Uterus (tissue), 4 donors: ENCODE measurements around the gene TBC1D10A. TPM values are rescaled to one million over a fixed set of nuclear protein-coding genes. Genes with fewer than 3 reads are reported as not detected.

Experiments used
- DNase-seq, 2 donors: peaks; one replicate each; pipeline ENCODE4 v3.0.0-alpha.2; 2019 to 2020
- H3K27ac ChIP-seq, 2 donors: fragments of 200-600 bp; sonication (generic); 1 replicate in 1 of 2; 2 replicates in 1 of 2; pipeline ENCODE4 v1.5.1; 2016 to 2018
- H3K27me3 ChIP-seq, 2 donors: fragments of 200-600 bp; sonication (generic); one replicate each; pipeline ENCODE4 v1.5.1; 2018 to 2019; ENCODE audit warnings: control low read depth in 1 of 2
- H3K36me3 ChIP-seq, 2 donors: fragments of 200-600 bp; sonication (generic); one replicate each; pipeline ENCODE4 v1.5.1; 2019; ENCODE audit warnings: control low read depth in 1 of 2
- H3K4me1 ChIP-seq, 2 donors: fragments of 200-600 bp; sonication (generic); one replicate each; pipeline ENCODE4 v1.5.1; 2018 to 2019; ENCODE audit warnings: control low read depth in 1 of 2
- H3K4me3 ChIP-seq, 2 donors: fragments of 200-600 bp; sonication (generic); 1 replicate in 1 of 2; 2 replicates in 1 of 2; pipeline ENCODE4 v1.5.1; 2018 to 2019; ENCODE audit warnings: mild to moderate bottlenecking in 1 of 2
- H3K9me3 ChIP-seq, 2 donors: fragments of 200-600 bp; sonication (generic); one replicate each; pipeline ENCODE4 v1.5.1; 2019; ENCODE audit warnings: control low read depth in 1 of 2
- POLR2A ChIP-seq, 2 donors: fragments of 450-650 bp; IDR thresholded peaks; one replicate each; pipeline ENCODE4 v1.6.1; 2016; ENCODE audit warnings: antibody characterized with exemption in 2 of 2, mild to moderate bottlenecking in 1 of 2, moderate library complexity in 1 of 2
- intact Hi-C: fragments of 100-400 bp; cut with DNase I; formaldehyde crosslinking; loops from one replicate; pipeline ENCODE4 v1.15.1; 2023; ENCODE audit warnings: low total_unique reads
- total RNA-seq, 4 donors: library from RNA; depleted of rRNA in 3 of 4; stranded (reverse); fragments of >200 nt in 3 of 4; gene quantifications; one replicate each; pipeline versions ENCODE4 v1.1.0 to v1.2.4, GENCODE V29; 2014 to 2023
- TF ChIP-seq, protein P1 (sequence below), 4 experiments: fragments of 200-600 bp in 2 of 4; fragments of 450-650 bp in 2 of 4; sonication (generic) in 2 of 4; IDR thresholded peaks; one replicate each; pipeline ENCODE4 v1.5.1; 2016 to 2019; ENCODE audit warnings: antibody characterized with exemption in 4 of 4, mild to moderate bottlenecking in 2 of 4, moderate library complexity in 1 of 4
- donor health status: DM: yes; HTN: yes; CAD: no.

The TBC1D10A gene
- total RNA-seq, 4 donors from 2014 or later: 2.8 to 33.6 (median 10.0) TPM

DNA sequence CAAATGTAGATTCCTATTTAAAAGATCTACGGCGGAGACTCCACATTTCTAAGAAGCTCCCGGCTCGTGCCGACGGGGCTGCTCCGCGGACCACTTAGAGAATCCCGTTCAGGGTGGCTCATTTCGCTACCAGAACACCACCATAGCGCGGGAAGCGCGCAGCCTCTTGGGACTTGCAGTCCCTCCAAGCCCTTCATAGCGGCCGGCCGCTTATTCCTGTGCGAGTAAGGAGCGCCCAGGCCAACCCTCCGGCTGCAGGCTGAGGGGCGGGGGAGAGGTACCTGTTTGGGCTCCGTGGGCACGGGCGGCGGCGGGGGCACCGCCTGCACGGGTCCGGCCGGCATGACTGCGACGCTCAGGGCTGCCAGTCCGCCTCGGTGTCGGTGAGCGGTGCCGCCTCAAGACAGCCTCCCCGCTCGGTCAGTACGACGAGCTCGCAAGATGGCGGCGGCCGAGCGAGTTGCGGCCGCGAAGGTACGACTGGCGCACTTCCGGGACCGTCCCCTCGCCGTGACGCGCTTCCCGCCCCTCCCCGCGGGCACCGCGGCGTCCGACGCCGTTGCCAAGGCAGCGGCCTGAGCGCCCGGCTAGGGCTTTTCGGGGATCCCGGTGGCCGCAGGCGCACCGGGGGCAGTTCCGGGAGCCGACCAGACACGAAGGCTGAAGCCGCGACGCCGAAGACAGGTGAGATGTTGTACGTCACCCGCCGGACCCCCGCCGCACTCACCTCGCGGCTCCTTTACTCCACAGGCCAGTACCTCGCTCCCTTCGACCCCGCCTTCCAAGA, 29.9 kb upstream of the TBC1D10A start, which contains the start of the genes CCDC157 and SF3A1:
CCDC157 (plus strand) TSS at position 559 of the 787 bp plus-strand sequence. CDS start 8,994 bp downstream, outside the sequence.
SF3A1 (minus strand) TSS at position 446 of the 787 bp plus-strand sequence; CDS start at position 344, 102 bp downstream.
- Histone ChIP-seq H3K9me3 (no peaks in the 10 kb centered on the region), H3K27me3 (no peaks in the 10 kb centered on the region), H3K4me1 (peaks cover 9 to 18% of the 10 kb centered on the region in 2 donors), H3K36me3 (no peaks in the 10 kb centered on the region), H3K4me3 (peak within 1 kb of the TSS; percentile 81 to 84), H3K27ac (peak within 1 kb of the TSS; percentile 93 to 96)
- intact Hi-C loops: no loop called here
- TF ChIP-seq, protein P1, sequence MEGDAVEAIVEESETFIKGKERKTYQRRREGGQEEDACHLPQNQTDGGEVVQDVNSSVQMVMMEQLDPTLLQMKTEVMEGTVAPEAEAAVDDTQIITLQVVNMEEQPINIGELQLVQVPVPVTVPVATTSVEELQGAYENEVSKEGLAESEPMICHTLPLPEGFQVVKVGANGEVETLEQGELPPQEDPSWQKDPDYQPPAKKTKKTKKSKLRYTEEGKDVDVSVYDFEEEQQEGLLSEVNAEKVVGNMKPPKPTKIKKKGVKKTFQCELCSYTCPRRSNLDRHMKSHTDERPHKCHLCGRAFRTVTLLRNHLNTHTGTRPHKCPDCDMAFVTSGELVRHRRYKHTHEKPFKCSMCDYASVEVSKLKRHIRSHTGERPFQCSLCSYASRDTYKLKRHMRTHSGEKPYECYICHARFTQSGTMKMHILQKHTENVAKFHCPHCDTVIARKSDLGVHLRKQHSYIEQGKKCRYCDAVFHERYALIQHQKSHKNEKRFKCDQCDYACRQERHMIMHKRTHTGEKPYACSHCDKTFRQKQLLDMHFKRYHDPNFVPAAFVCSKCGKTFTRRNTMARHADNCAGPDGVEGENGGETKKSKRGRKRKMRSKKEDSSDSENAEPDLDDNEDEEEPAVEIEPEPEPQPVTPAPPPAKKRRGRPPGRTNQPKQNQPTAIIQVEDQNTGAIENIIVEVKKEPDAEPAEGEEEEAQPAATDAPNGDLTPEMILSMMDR (IDR thresholded peaks at IDR 0.05): peak in 2 of 4 experiments; percentile 1 to 21
- peak; percentile 82 to 96 for TF ChIP-seq POLR2A (IDR thresholded peaks at IDR 0.05)
- DNase-seq: peak; percentile 80 to 88

DNA sequence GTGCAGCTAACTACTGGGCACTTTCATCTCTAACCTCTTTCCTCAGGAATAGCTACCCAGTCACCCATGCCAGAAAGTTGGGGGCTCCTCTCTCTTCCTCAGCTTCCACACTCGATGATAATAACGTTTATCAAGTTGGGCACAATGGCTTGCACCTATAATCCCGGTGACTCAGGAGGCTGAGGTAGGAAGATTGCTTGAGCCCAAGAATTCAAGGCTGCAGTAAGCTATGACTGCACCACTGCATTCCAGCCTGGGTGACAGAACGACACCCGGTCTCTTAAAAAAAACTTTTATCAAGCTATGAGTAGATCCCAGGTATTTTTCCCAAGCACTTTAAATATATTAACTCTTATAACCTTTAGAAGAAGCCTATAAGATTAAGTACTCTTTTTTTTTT, 27.9 kb upstream of the TBC1D10A start:
- no peaks in the 10 kb centered on the region for H3K36me3 ChIP-seq
- no peaks in the 10 kb centered on the region for H3K27me3 ChIP-seq
- H3K27ac ChIP-seq: no peak overlapping the region
- no peaks in the 10 kb centered on the region for H3K9me3 ChIP-seq
- H3K4me1 ChIP-seq: peaks cover 9 to 18% of the 10 kb centered on the region in 2 donors
- TF ChIP-seq, protein P1 (IDR thresholded peaks at IDR 0.05): no peak
- no peak for TF ChIP-seq POLR2A (IDR thresholded peaks at IDR 0.05)
- intact Hi-C loops: no loop called here
- H3K4me3 ChIP-seq: peak overlapping the region in 1 of 2 donors; percentile 84
- no peak for DNase-seq

DNA sequence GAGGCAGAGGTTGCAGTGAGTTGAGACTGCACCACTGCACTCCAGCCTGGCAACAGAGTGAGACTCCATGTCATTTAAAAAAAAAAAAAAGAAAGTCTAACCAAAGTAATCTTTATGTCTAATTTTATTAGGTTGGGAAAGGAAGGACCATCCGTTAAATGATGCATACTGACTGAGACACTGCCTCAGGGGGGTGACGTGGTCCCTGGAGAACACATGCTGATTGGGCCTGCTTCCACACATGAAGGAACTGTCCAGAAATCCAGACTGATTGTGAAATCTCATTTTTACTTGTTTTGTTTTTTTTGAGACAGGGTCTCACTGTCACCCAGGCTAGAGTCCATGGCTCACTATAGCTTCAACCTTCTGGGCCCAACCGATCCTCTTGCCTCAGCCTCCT, 24.5 kb upstream of the TBC1D10A start:
- Histone ChIP-seq H3K4me3 (no peak overlapping the region), H3K9me3 (no peaks in the 10 kb centered on the region), H3K27me3 (no peaks in the 10 kb centered on the region), H3K27ac (no peak overlapping the region), H3K4me1 (peaks cover 9 to 18% of the 10 kb centered on the region in 2 donors), H3K36me3 (no peaks in the 10 kb centered on the region)
- intact Hi-C loops: no loop called here
- TF ChIP-seq POLR2A (IDR thresholded peaks at IDR 0.05): no peak
- TF ChIP-seq, protein P1 (IDR thresholded peaks at IDR 0.05): no peak
- DNase-seq: no peak

DNA sequence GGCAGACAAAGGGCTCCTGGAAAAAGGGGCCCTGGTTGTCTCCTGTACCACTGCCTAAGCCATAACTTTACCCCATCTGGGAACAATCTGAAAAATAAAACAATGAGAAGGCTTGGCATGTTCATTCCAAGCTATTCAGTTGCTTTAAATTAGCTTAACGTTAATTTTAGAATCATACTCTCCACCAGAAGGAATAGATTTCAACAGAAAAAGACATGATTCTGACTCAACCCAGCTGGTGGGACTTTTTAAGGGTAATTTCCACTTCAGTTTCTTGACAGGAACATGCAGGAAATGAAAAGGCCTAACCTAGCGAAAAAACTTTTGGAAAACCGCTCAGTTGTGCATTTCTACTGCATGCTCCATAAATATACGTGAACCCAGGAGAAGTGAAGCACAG, 22.1 kb upstream of the TBC1D10A start:
- Histone ChIP-seq H3K4me3 (no peak overlapping the region), H3K36me3 (no peaks in the 10 kb centered on the region), H3K4me1 (peaks cover 0 to 4% of the 10 kb centered on the region in 2 donors), H3K27me3 (no peaks in the 10 kb centered on the region), H3K27ac (no peak overlapping the region), H3K9me3 (no peaks in the 10 kb centered on the region)
- no peak for DNase-seq
- intact Hi-C loops: no loop called here
- TF ChIP-seq, protein P1 (IDR thresholded peaks at IDR 0.05): no peak
- no peak for TF ChIP-seq POLR2A (IDR thresholded peaks at IDR 0.05)

DNA sequence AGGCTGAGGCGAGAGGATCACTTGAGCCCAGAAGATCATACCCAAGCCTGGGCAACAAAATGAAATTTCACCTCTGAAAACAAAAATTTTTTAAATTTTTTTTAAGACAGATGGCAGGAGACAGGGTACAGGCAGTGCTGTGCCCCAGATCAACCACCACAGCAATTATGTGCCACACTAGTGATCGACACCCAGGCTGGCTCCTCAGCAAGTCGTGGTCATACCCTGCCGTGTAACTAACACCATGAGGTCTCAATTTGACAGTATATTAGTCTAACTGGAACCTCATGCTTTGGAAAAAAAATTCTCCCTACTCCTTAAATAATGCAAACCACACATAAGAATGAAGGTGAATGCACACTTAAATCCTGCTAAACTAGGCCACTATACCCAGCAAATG, 21.7 kb upstream of the TBC1D10A start:
- no peak overlapping the region for H3K27ac ChIP-seq
- TF ChIP-seq POLR2A (IDR thresholded peaks at IDR 0.05): no peak
- TF ChIP-seq, protein P1 (IDR thresholded peaks at IDR 0.05): no peak
- intact Hi-C loops: no loop called here
- no peaks in the 10 kb centered on the region for H3K27me3 ChIP-seq
- H3K4me1 ChIP-seq: no peaks in the 10 kb centered on the region
- no peaks in the 10 kb centered on the region for H3K36me3 ChIP-seq
- DNase-seq: no peak
- no peaks in the 10 kb centered on the region for H3K9me3 ChIP-seq
- H3K4me3 ChIP-seq: no peak overlapping the region
